SU-DHL-6 (cell line): Measurements from ENCODE around the gene RAI14.

Source experiments
- CTCF ChIP-seq: fragments of 200-600 bp; sonication (generic); IDR thresholded peaks from one replicate; pipeline ENCODE4 v1.5.1; 2017; ENCODE audit warnings: antibody characterized with exemption, mild to moderate bottlenecking, low read length, moderate library complexity; ENCODE audit not compliant: insufficient read depth, poor library complexity, severe bottlenecking
- EZH2phosphoT487 ChIP-seq: fragments of 200-600 bp; sonication (generic), shearing (Covaris generic); conservative IDR thresholded peaks from 2 replicates; pipeline ENCODE4 v1.6.1; 2018; ENCODE audit warnings: mild to moderate bottlenecking, antibody characterized with exemption, low read length, moderate library complexity, mixed read lengths

- TF ChIP-seq CTCF (no peak), EZH2phosphoT487 (no peak)
Measured at GRCh38 chr5:34870382-34870781, 214.3 kb downstream of the RAI14 start.
